Measurements from ENCODE around the gene ODC1.

- TF ChIP-seq CTCF (IDR thresholded peaks at IDR 0.05) (no peak), POLR2A (IDR thresholded peaks at IDR 0.05) (no peak)
Observed at GRCh38 chr2:10407432-10407831, 40.7 kb downstream of the ODC1 start.
